MM.1S (cell line): Measurements from ENCODE around the gene PAK4.

Experiments used
- DNase-seq: peaks from one replicate; pipeline ENCODE4 v3.0.0-alpha.2; 2015
- H2AFZ ChIP-seq: fragments of 300-600 bp; sonication (generic); 2 replicates; pipeline ENCODE4 v1.6.0; 2016; ENCODE audit warnings: antibody characterized with exemption, low read length
- H3F3A ChIP-seq: fragments of 300-600 bp; sonication (generic); 2 replicates; pipeline ENCODE4 v1.6.1; 2016; ENCODE audit warnings: mild to moderate bottlenecking, antibody characterized with exemption, low read length, moderate library complexity, mixed read lengths; ENCODE audit not compliant: insufficient read depth
- H3K27ac ChIP-seq: fragments of 300-600 bp; sonication (generic); 2 replicates; pipeline ENCODE4 v1.5.1; 2016; ENCODE audit warnings: mild to moderate bottlenecking, low read length
- H3K27me3 ChIP-seq: fragments of 300-600 bp; sonication (generic); replicated peaks from 2 replicates; pipeline ENCODE4 v1.6.0; 2016; ENCODE audit warnings: low read length; ENCODE audit not compliant: insufficient read depth
- H3K36me3 ChIP-seq: fragments of 300-600 bp; sonication (generic); replicated peaks from 2 replicates; pipeline ENCODE4 v1.6.1; 2016; ENCODE audit warnings: mild to moderate bottlenecking, low read length, mixed read lengths; ENCODE audit not compliant: insufficient read depth
- H3K4me1 ChIP-seq: fragments of 300-600 bp; sonication (generic); 2 replicates; pipeline ENCODE4 v1.6.1; 2016; ENCODE audit warnings: low read length, mixed read lengths
- H3K4me2 ChIP-seq: fragments of 300-600 bp; sonication (generic); 2 replicates; pipeline ENCODE4 v1.6.0; 2016; ENCODE audit warnings: low read depth, low read length
- H3K4me3 ChIP-seq: fragments of 300-600 bp; sonication (generic); 2 replicates; pipeline ENCODE4 v1.5.1; 2016; ENCODE audit warnings: low read length, mixed read lengths
- H3K79me2 ChIP-seq: fragments of 300-600 bp; sonication (generic); 2 replicates; pipeline ENCODE4 v1.6.1; 2016; ENCODE audit warnings: mixed run types, low read length, mixed read lengths
- H3K9ac ChIP-seq: fragments of 300-600 bp; sonication (generic); 2 replicates; pipeline ENCODE4 v1.6.1; 2016; ENCODE audit warnings: low read length, mixed read lengths
- H3K9me2 ChIP-seq: fragments of 300-600 bp; sonication (generic); replicated peaks from 2 replicates; pipeline ENCODE4 v1.6.1; 2016; ENCODE audit warnings: mild to moderate bottlenecking, low read length, mixed read lengths; ENCODE audit not compliant: insufficient read depth
- H3K9me3 ChIP-seq: fragments of 300-600 bp; sonication (generic); replicated peaks from 2 replicates; pipeline ENCODE4 v1.6.1; 2016; ENCODE audit warnings: mild to moderate bottlenecking, low read length, mixed read lengths; ENCODE audit not compliant: insufficient read depth
- H4K20me1 ChIP-seq: fragments of 300-600 bp; sonication (generic); 2 replicates; pipeline ENCODE4 v1.6.1; 2016; ENCODE audit warnings: mild to moderate bottlenecking, low read length, moderate library complexity, mixed read lengths; ENCODE audit not compliant: insufficient read depth
- CTCF ChIP-seq: fragments of 300-600 bp; sonication (generic); IDR thresholded peaks from 2 replicates; pipeline ENCODE4 v1.5.1; 2016; ENCODE audit warnings: antibody characterized with exemption, low read length, mixed read lengths
- EZH2 ChIP-seq: fragments of 300-600 bp; sonication (generic); optimal IDR thresholded peaks from 2 replicates; pipeline ENCODE3; 2017; ENCODE audit warnings: low read depth, mild to moderate bottlenecking, antibody characterized with exemption, low read length, mixed read lengths
- EZH2phosphoT487 ChIP-seq: fragments of 300-600 bp; sonication (generic); IDR thresholded peaks from 2 replicates; pipeline ENCODE4 v1.6.1; 2018; ENCODE audit warnings: antibody characterized with exemption, low read length

PAK4 gene

GRCh38 chr19:39154629-39155100 is 29.1 kb downstream of the PAK4 start:
- Histone ChIP-seq H3K36me3 (no peaks in the 10 kb centered on the region), H3K4me1 (no peaks in the 10 kb centered on the region), H2AFZ (no peak overlapping the region), H3K9me3 (no peaks in the 10 kb centered on the region), H3K27me3 (no peaks in the 10 kb centered on the region), H3K9me2 (no peaks in the 10 kb centered on the region), H3K79me2 (peaks cover 16% of the 10 kb centered on the region), H3K9ac (no peak overlapping the region), H4K20me1 (no peaks in the 10 kb centered on the region), H3K27ac (no peak overlapping the region), H3K4me3 (no peak overlapping the region), H3K4me2 (no peak overlapping the region), H3F3A (no peaks in the 10 kb centered on the region)
- no peak for TF ChIP-seq EZH2phosphoT487
- TF ChIP-seq EZH2: no peak
- TF ChIP-seq CTCF: no peak
- no peak for DNase-seq

DNA sequence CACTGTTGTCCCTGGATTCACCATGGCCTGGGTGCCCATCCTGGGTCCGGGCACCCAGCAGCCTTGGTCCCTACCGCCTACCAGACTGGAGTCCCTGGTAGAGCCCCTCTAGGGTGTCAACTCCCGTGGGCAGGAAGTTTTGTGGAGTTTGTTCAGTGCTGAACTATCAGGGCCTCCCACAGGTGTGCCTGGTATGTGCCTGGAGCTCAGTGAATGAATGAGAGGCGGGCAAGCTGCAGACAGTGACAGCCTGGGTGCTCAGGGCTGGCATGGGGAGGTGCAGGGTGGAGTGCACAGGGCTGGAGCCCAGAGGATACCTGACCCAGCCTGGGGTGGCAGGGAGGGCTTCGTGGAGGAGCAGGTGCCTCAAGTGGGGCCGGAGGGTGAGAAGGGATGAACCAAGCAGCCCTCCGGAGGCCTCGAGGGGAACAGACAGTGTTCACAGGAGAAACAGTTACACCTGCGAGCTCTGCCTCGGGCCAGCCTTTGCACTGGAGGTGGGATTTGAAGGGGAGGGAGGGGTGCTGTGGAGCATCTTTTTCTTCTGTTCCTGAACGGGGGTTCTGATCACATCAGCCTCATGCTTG is 29.6 kb downstream of the PAK4 start:
- no peaks in the 10 kb centered on the region for H3K9me2 ChIP-seq
- H3K4me1 ChIP-seq: no peaks in the 10 kb centered on the region
- no peak overlapping the region for H3K4me3 ChIP-seq
- H3K9me3 ChIP-seq: no peaks in the 10 kb centered on the region
- no peak overlapping the region for H2AFZ ChIP-seq
- no peaks in the 10 kb centered on the region for H3K36me3 ChIP-seq
- peaks cover 13% of the 10 kb centered on the region for H3K79me2 ChIP-seq
- TF ChIP-seq EZH2phosphoT487 (no peak), CTCF (no peak), EZH2 (no peak)
- no peak overlapping the region for H3K9ac ChIP-seq
- no peak overlapping the region for H3K27ac ChIP-seq
- no peak for DNase-seq
- H3K4me2 ChIP-seq: no peak overlapping the region
- no peaks in the 10 kb centered on the region for H3F3A ChIP-seq
- H4K20me1 ChIP-seq: no peaks in the 10 kb centered on the region
- no peaks in the 10 kb centered on the region for H3K27me3 ChIP-seq

DNA sequence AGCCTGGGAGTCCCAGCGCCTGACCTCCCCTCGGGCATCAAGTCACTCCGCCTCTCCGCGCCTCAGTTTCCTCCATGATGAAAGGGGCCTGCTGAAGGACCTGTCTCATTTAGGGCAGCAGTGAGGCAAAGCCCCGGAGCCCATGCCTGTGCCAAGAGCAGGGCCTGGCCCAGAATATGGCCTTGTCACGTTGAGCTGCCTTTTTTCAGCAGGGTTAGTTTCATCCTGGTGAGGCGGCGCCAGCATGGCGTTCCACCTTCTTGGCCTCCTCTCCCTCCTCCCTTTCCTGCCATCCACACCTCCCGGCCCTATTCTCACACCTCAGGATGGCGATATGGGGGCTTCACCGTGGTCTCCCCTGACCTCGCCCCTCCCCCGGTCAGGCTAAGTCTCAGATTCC is 30.2 kb downstream of the PAK4 start:
- Histone ChIP-seq H3K9me3 (no peaks in the 10 kb centered on the region), H2AFZ (no peak overlapping the region), H3F3A (no peaks in the 10 kb centered on the region), H3K79me2 (peaks cover 11% of the 10 kb centered on the region), H3K9me2 (no peaks in the 10 kb centered on the region), H3K36me3 (no peaks in the 10 kb centered on the region), H3K9ac (no peak overlapping the region), H3K27ac (no peak overlapping the region), H4K20me1 (no peaks in the 10 kb centered on the region), H3K4me1 (no peaks in the 10 kb centered on the region), H3K27me3 (no peaks in the 10 kb centered on the region), H3K4me3 (no peak overlapping the region), H3K4me2 (no peak overlapping the region)
- TF ChIP-seq CTCF (no peak), EZH2 (no peak), EZH2phosphoT487 (no peak)
- DNase-seq: no peak
